AG09319 (cell line): ENCODE results near the gene ZBTB7C.

ENCODE experiments used
- DNase-seq: peaks from one replicate; pipeline ENCODE4 v3.0.0-alpha.2; 2010; ENCODE audit warnings: low read depth; ENCODE audit errors: extremely low read depth
- CTCF ChIP-seq: IDR thresholded peaks from 2 replicates; pipeline ENCODE4 v1.5.1; 2011; ENCODE audit warnings: low read depth, mild to moderate bottlenecking, inconsistent platforms, low read length, moderate library complexity

ZBTB7C gene

GRCh38 chr18:48263914-48264902, 145.0 kb downstream of the ZBTB7C start:
- no peak for DNase-seq

GRCh38 chr18:48263192-48263853, 145.9 kb downstream of the ZBTB7C start:
- no peak for DNase-seq
- no peak for TF ChIP-seq CTCF

More at GRCh38 chr18:48263914-48264902, 145.0 kb downstream of the ZBTB7C start:
- TF ChIP-seq CTCF: no peak

- no peak for DNase-seq
- TF ChIP-seq CTCF: no peak
These were observed 148.9 kb downstream of the ZBTB7C start for GRCh38 chr18:48260237-48260636.

GRCh38 chr18:48256848-48257247, 152.3 kb downstream of the ZBTB7C start:
- TF ChIP-seq CTCF: no peak
- no peak for DNase-seq

- DNase-seq: no peak
- no peak for TF ChIP-seq CTCF
These were observed 155.0 kb downstream of the ZBTB7C start for GRCh38 chr18:48254077-48254602.

- no peak for TF ChIP-seq CTCF
- no peak for DNase-seq
These were observed 156.7 kb downstream of the ZBTB7C start for GRCh38 chr18:48252525-48252924.

- no peak for TF ChIP-seq CTCF
- DNase-seq: no peak
These were observed 158.3 kb downstream of the ZBTB7C start for GRCh38 chr18:48250918-48251317.
